Urothelium cell line (cell line): ENCODE data around the gene PPFIA3.
"Not testable (repeated sequence)": the region's sequence is repeated elsewhere in the genome, so short reads cannot be mapped to it uniquely, and the experiment has no call there.

Source experiments
- DNase-seq: peaks from one replicate; pipeline ENCODE4 v3.0.0; 2011; ENCODE audit warnings: low spot score, mixed read lengths
- FAIRE-seq: peaks from 2 replicates; lab custom pipeline; 2011; peaks lifted over from hg19 to GRCh38; lab: Jason Lieb, UNC

PPFIA3 gene

GRCh38 chr19:49173198-49173597, 53.9 kb downstream of the PPFIA3 start:
- no peak for DNase-seq
- FAIRE-seq = no peak

- no peak for FAIRE-seq
- no peak for DNase-seq
Measured at GRCh38 chr19:49180659-49181058, 61.3 kb downstream of the PPFIA3 start.

- FAIRE-seq = peak; percentile 71
- DNase-seq = not testable (repeated sequence)
Measured at GRCh38 chr19:49182010-49182847, 62.9 kb downstream of the PPFIA3 start.

- no peak for FAIRE-seq
- DNase-seq = no peak
Measured at GRCh38 chr19:49182848-49183375, 63.6 kb downstream of the PPFIA3 start.

- no peak for DNase-seq
- FAIRE-seq = no peak
Measured at GRCh38 chr19:49186108-49186507, 66.8 kb downstream of the PPFIA3 start.

- DNase-seq (no peak), FAIRE-seq (no peak)
Measured at GRCh38 chr19:49188626-49189200, 69.4 kb downstream of the PPFIA3 start.

- DNase-seq (no peak), FAIRE-seq (no peak)
Measured at GRCh38 chr19:49189259-49189658, 69.9 kb downstream of the PPFIA3 start.

GRCh38 chr19:49190781-49191180, 71.4 kb downstream of the PPFIA3 start:
- DNase-seq (no peak), FAIRE-seq (no peak)

- no peak for DNase-seq
- no peak for FAIRE-seq
Measured at GRCh38 chr19:49193822-49194394, 74.6 kb downstream of the PPFIA3 start.

GRCh38 chr19:49194408-49194807, 75.1 kb downstream of the PPFIA3 start:
- FAIRE-seq (no peak), DNase-seq (no peak)

- no peak for FAIRE-seq
- DNase-seq = no peak
Measured at GRCh38 chr19:49196527-49197240, 77.3 kb downstream of the PPFIA3 start.

GRCh38 chr19:49200238-49200862, 81.0 kb downstream of the PPFIA3 start:
- DNase-seq (peak; percentile 38), FAIRE-seq (no peak)
